Muscle of leg (tissue), 11 donors: Measurements from ENCODE around the gene PPP3R1. TPM values are rescaled to one million over a fixed set of nuclear protein-coding genes. Genes with fewer than 3 reads are reported as not detected.
A peak's percentile ranks its signal among the peaks of the same experiment; 100 is the strongest.

Experiments
- DNase-seq: peaks from one replicate; pipeline ENCODE4 v3.0.0; 2013
- H3K27ac ChIP-seq: one replicate; pipeline ENCODE4 v1.5.1; 2013; ENCODE audit warnings: mild to moderate bottlenecking, low read length, control low read depth
- H3K27me3 ChIP-seq: one replicate; pipeline ENCODE4 v1.6.1; 2013; ENCODE audit warnings: low read length; ENCODE audit not compliant: control insufficient read depth, insufficient read depth
- H3K36me3 ChIP-seq: one replicate; pipeline ENCODE4 v1.6.1; 2013; ENCODE audit warnings: low read length; ENCODE audit not compliant: control insufficient read depth, insufficient read depth
- H3K4me1 ChIP-seq: one replicate; pipeline ENCODE4 v1.6.1; 2013; ENCODE audit warnings: low read length; ENCODE audit not compliant: control insufficient read depth, insufficient read depth
- H3K4me3 ChIP-seq: one replicate; pipeline ENCODE4 v1.5.1; 2013; ENCODE audit warnings: low read length, control low read depth
- H3K9me3 ChIP-seq: replicated peaks from 2 replicates; pipeline ENCODE4 v1.6.1; 2013; ENCODE audit warnings: low read depth, low read length; ENCODE audit not compliant: control insufficient read depth
- WGBS: methylation state at CpG from one replicate; pipeline ENCODE4 v1.1.5; 2013; ENCODE audit warnings: missing lambda C conversion rate; ENCODE audit not compliant: insufficient coverage; 5-methylcytosine and 5-hydroxymethylcytosine counted together
- polyA plus RNA-seq, 8 donors: library from polyadenylated mRNA; unstranded; fragments of 120-200 nt; gene quantifications; one replicate each; pipeline versions ENCODE4 v1.2.1 to v1.2.3, GENCODE V29; 2013; ENCODE audit warnings: inconsistent platforms in 1 of 8, low replicate concordance in 1 of 8; ENCODE audit not compliant: insufficient read length in 8 of 8, insufficient read depth in 1 of 8
- total RNA-seq: library from RNA; stranded (reverse); fragments of 120-200 nt; gene quantifications from one replicate; pipeline ENCODE4 v1.2.4, GENCODE V29; 2013

The PPP3R1 gene
- total and polyA plus RNA-seq, 9 donors: 16.7 to 53.3 (median 45.9) TPM

DNA sequence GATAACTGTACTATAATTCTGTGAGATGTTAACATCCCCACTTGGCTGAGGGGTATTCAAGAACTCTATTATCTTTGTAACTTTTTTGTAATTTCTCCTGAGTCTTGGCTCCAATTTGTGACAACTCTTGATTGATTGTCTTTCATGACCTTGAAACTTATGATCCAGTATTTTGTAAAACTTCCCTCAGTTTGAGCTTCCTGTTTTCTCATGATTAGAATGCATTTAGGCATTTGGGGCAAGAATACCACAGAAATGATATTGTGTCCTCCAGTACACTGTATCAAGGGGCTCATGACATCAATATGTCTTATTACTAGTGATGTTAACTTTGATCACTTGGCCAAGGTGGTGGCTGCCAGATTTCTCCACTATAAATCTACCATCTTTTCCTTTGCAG, 57.2 kb downstream of the PPP3R1 start:
- Histone ChIP-seq H3K9me3 (no peaks in the 10 kb centered on the region), H3K4me3 (no peak overlapping the region), H3K36me3 (no peaks in the 10 kb centered on the region), H3K4me1 (no peaks in the 10 kb centered on the region), H3K27me3 (no peaks in the 10 kb centered on the region), H3K27ac (no peak overlapping the region)
- DNase-seq: no peak

DNA sequence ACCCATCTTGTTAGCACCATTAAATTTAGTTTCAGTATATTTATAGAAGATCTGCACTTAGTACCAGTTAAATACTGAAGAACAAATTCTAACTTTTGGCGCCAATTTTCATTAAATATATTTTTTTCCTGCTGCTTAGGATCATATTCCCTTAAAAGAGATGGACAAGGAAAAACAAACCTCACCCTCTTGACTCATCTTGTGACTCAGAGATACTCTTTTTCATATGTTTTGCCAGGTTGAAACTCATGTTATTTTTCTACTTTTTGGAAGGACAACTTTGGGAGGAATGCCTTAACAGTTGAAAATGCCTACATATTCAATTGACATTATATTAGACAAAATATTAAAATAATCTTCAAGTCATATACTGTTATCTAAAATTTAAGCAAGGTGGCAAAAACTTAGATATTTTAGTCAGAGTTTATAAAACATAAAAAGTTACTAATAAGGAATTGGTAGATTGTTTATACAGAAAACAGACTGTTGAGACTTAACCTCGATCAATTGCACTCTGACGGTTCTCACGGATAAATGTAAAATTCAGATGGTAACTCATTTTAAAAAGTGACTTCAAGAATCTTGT, 58.5 kb downstream of the PPP3R1 start:
- no peaks in the 10 kb centered on the region for H3K4me1 ChIP-seq
- no CpG with 5 or more reads among the region's 4 CpGs for WGBS

DNA sequence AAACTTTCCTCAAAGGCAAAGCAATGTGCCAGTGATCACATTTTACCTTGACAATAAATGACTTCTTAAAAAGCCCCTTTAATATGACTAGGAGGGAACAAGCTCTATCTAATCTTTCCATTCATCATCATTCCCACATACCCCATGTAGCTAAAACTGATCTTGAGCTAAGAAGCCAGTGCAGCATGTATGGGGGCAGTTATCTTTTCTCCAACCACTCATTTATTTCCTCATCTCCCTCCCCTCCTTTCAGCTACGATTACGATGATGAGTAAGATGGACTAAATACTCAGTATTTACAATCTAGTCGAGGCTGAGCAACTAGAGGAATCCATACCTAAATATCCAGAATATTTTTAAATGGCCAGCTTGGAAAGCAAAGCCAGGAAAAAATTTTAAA, 59.2 kb downstream of the PPP3R1 start:
- DNase-seq: peak; percentile 7
- H3K36me3 ChIP-seq: no peaks in the 10 kb centered on the region
- H3K4me1 ChIP-seq: no peaks in the 10 kb centered on the region
- no peaks in the 10 kb centered on the region for H3K27me3 ChIP-seq
- no peak overlapping the region for H3K27ac ChIP-seq
- H3K4me3 ChIP-seq: no peak overlapping the region
- WGBS: no CpG with 5 or more reads among the region's 3 CpGs
- no peaks in the 10 kb centered on the region for H3K9me3 ChIP-seq

More for the DNA sequence above, 58.5 kb downstream of the PPP3R1 start:
- no peaks in the 10 kb centered on the region for H3K27me3 ChIP-seq
- DNase-seq: peak; percentile 38
- H3K27ac ChIP-seq: no peak overlapping the region
- no peaks in the 10 kb centered on the region for H3K36me3 ChIP-seq
- no peak overlapping the region for H3K4me3 ChIP-seq
- H3K9me3 ChIP-seq: no peaks in the 10 kb centered on the region

DNA sequence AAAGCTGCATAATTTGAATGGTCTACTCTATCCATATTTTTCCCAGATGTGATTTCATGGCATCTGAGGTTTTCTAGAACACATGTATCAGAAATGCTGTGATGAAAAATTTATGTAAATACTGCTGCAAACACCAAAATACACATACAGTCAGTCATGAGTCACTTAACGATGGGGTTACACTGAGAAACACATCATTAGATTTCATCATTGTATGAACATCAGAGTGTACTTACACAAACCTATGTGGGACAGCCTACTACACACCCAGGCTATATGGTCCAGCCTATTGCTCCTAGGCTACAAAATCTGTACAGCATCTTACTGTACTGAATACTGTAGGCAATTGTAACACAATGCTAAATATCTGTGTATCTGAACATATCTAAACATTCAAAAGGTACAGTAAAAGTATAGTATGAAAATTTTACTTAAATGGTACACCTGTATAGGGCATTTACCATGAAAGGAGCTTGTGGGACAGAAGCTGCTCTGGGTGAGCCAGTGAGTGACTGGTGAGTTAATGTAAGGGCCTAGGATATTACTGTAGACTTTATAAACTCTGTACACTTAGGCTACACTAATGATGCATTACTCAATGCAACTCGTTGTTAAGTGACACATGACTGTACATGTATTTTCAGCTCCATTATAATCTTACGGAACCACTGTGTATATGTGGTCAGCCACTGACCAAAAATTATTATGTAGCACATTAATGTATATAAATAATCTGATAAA, 61.2 kb downstream of the PPP3R1 start:
- Histone ChIP-seq H3K27ac (no peak overlapping the region), H3K36me3 (no peaks in the 10 kb centered on the region), H3K27me3 (no peaks in the 10 kb centered on the region), H3K9me3 (no peaks in the 10 kb centered on the region), H3K4me1 (no peaks in the 10 kb centered on the region), H3K4me3 (no peak overlapping the region)
- no CpG with 5 or more reads among the region's 3 CpGs for WGBS
- no peak for DNase-seq

DNA sequence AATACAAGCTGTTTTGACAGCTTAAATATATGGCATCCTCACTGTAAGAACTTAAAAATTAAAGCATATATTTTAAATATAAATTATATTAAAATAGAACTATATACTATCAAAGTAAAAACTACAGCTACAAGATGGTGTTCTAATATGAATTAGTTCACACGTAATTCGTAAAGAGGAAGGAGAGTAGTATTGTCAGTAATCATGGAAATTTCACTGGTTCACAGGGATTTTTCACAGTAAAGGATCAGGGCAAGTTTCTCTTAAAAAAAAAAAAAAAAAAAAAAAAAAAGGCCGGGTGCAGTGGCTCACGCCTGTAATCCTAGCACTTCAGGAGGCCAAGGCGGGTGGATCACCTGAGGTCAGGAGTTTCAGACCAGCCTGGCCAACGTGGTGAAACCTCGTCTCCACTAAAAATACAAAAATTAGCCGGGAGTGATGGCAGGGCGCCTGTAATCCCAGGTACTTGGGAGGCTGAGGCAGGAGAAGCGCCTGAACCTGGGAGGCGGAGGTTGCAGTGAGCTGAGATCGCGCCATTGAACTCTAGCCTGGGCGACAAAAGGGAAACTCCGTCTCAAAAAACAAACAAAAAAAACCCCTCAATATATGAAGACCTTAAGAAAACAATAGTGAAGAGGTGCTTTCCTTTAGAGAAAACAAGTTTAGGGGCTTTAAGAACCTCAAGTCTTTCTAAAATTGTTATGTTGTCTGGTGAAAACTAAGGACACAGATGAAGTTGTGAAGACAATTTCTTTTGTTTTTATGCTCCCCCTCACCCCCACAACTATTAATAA, 62.1 kb downstream of the PPP3R1 start:
- DNase-seq: no peak
- Histone ChIP-seq H3K27ac (no peak overlapping the region), H3K36me3 (no peaks in the 10 kb centered on the region), H3K9me3 (no peaks in the 10 kb centered on the region), H3K4me3 (no peak overlapping the region), H3K27me3 (no peaks in the 10 kb centered on the region), H3K4me1 (no peaks in the 10 kb centered on the region)
- no CpG with 5 or more reads among the region's 15 CpGs for WGBS

DNA sequence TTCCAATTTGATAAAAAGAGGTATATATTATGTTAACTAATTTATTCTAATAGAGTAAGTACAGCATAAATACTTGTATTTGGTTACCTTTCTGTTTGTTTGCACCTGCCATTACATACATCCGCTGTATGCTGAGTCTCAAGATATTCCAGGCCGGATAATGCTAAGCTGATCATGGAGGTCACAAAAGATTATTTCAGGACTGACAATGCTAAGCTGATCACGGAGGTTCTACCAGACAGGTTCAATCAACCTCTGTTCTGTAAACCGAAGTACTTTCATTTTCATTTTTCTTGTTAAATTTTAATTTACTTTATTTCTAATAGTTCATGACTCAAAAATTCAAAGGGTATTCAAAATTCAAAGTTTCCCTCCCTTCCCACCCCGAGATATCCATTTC, 63.5 kb downstream of the PPP3R1 start:
- WGBS: no CpG with 5 or more reads among the region's 5 CpGs
- no peaks in the 10 kb centered on the region for H3K27me3 ChIP-seq
- no peak for DNase-seq
- H3K9me3 ChIP-seq: no peaks in the 10 kb centered on the region
- H3K4me1 ChIP-seq: no peaks in the 10 kb centered on the region
- peaks cover 5% of the 10 kb centered on the region for H3K36me3 ChIP-seq
- H3K4me3 ChIP-seq: no peak overlapping the region
- no peak overlapping the region for H3K27ac ChIP-seq

DNA sequence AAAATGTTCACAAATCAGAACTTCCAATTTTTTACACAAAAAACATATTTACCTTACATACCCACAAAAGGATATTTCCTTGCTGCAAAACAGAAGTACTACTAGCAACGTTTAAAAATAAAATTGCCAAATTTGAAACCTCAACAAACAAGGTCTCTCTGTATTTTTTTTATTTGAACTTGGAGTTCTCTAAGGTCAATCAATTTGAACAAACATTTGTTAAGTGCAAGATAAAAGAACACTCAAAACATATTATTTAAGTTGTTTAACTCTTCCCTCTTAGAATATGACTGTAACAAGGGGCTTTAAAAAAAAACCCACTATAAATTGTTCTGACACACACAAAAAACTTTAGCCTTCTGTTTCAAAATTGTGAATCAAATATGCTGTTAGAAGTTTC, 65.0 kb downstream of the PPP3R1 start:
- WGBS: no CpG with 5 or more reads among the region's 1 CpG
- Histone ChIP-seq H3K27ac (no peak overlapping the region), H3K27me3 (no peaks in the 10 kb centered on the region), H3K36me3 (peaks cover 10% of the 10 kb centered on the region), H3K4me3 (no peak overlapping the region), H3K4me1 (no peaks in the 10 kb centered on the region), H3K9me3 (no peaks in the 10 kb centered on the region)
- no peak for DNase-seq

DNA sequence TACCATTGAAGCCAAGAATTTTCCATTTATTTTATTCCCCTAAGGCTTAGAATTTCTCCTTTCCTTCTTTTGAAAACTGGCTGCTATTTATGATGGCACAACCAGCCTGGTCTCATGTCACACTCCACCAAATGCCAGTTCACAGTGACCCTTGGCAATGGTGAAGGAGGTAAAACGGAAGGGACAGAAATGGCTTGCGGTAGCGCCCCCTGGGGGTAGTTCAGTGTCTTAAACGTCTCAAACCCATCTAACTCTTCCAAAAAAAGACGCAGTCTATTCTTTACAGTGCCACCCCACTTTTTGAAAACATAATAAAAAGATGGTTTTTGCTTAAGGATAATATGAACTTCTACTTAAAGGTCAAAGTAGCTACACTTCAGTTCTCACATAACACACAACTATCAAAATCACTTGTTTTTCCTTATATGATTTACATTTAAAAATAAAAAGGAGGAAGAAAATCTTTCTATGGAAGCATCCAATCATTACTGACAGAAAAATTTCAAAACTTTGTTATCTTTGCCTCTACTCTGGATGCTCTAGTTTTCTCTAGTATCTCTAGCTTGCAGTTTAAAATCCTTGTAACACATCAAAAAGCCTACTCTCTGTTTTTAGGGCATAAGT, 66.7 kb downstream of the PPP3R1 start:
- Histone ChIP-seq H3K27me3 (no peaks in the 10 kb centered on the region), H3K36me3 (peaks cover 14% of the 10 kb centered on the region), H3K27ac (no peak overlapping the region), H3K4me1 (no peaks in the 10 kb centered on the region), H3K9me3 (no peaks in the 10 kb centered on the region), H3K4me3 (no peak overlapping the region)
- peak; percentile 21 for DNase-seq
- WGBS: no CpG with 5 or more reads among the region's 5 CpGs

DNA sequence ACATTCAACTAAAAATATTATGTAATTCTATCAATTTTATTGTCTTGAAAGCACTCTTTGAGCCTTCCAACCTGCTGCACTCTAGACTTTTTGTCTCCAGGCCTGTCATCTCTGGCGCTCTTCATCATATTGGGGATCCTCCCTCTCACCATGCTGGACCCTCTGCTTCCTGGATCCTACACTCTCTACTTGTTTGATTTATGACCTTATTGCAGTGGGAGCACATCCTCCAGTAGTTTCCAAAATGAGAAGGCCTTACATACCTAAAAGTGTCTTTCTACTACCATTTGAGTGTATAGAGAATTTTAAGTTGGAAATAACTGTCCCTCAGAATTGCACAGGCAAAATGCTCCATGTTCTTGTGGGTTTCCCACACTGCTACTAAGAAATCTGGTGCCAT, 69.4 kb downstream of the PPP3R1 start:
- H3K4me3 ChIP-seq: no peak overlapping the region
- no peak for DNase-seq
- H3K4me1 ChIP-seq: no peaks in the 10 kb centered on the region
- no peak overlapping the region for H3K27ac ChIP-seq
- no peaks in the 10 kb centered on the region for H3K27me3 ChIP-seq
- H3K9me3 ChIP-seq: no peaks in the 10 kb centered on the region
- 100% methylated on average over 1 of the region's 1 CpG for WGBS
- peaks cover 16% of the 10 kb centered on the region for H3K36me3 ChIP-seq
